A549 (cell line): ENCODE results near the gene ADGRG1. TPM values are rescaled to one million over a fixed set of nuclear protein-coding genes. Genes with fewer than 3 reads are reported as not detected.
A peak's percentile ranks its signal among the peaks of the same experiment; 100 is the strongest.

Experiments used
- ATAC-seq, 2 experiments: fragments of 200-7000 bp in 1 of 2; fragments of >200 bp in 1 of 2; cut with Nextera tagmentation in 1 of 2; cut with Tn5 transposase in 1 of 2; 3 replicates each; pipeline versions ENCODE4 v1.8.0 to v1.9.1; 2018 to 2020; ENCODE audit warnings: mild to moderate bottlenecking in 1 of 2, moderate library complexity in 1 of 2
- CTCF ChIA-PET: fragments of 300-600 bp; sonication (Branson Sonifier 250); formaldehyde crosslinking; extraction: SDS; loops from one replicate; lab custom pipeline; 2021; ENCODE audit warnings: antibody characterized with exemption, inconsistent platforms; lab: Yijun Ruan, JAX
- POLR2A ChIA-PET: fragments of 350-600 bp; formaldehyde crosslinking; extraction: SDS; loops from one replicate; lab custom pipeline; 2021; ENCODE audit warnings: antibody characterized with exemption, inconsistent platforms; lab: Yijun Ruan, JAX
- DNase-seq, 2 experiments: peaks; one replicate each; pipeline versions ENCODE4 v3.0.0 to v3.0.0-alpha.2; 2011 to 2016; ENCODE audit warnings: low read depth in 1 of 2, low spot score in 1 of 2
- FAIRE-seq: peaks from 2 replicates; lab custom pipeline; 2011; peaks lifted over from hg19 to GRCh38; lab: Jason Lieb, UNC
- H3K27ac ChIP-seq, 2 experiments: fragments of >200 bp; sonication (Bioruptor Twin); formaldehyde crosslinking; 3 replicates each; pipeline ENCODE4 v1.5.1; 2016 to 2017
- H3K4me1 ChIP-seq: fragments of >200 bp; sonication (Bioruptor Twin); formaldehyde crosslinking; 3 replicates; pipeline ENCODE4 v1.6.1; 2016
- H3K4me2 ChIP-seq: fragments of >200 bp; sonication (Bioruptor Twin); formaldehyde crosslinking; 3 replicates; pipeline ENCODE4 v1.6.1; 2016
- H3K4me3 ChIP-seq: fragments of >200 bp; sonication (Bioruptor Twin); formaldehyde crosslinking; 3 replicates; pipeline ENCODE4 v1.5.1; 2016
- H3K9me3 ChIP-seq: fragments of >200 bp; sonication (Bioruptor Twin); formaldehyde crosslinking; 3 replicates; pipeline ENCODE4 v1.6.1; 2016
- BHLHE40 ChIP-seq: IDR thresholded peaks from 2 replicates; pipeline ENCODE4 v1.6.1; 2012; ENCODE audit warnings: low read depth, low read length, inconsistent platforms
- CBX8 ChIP-seq: fragments of 200-600 bp; sonication (generic); IDR thresholded peaks from 2 replicates; pipeline ENCODE4 v1.6.1; 2016
- EHF ChIP-seq: fragments of 250-450 bp; sonication (Bioruptor Pico); IDR thresholded peaks from 2 replicates; pipeline ENCODE4 v1.5.0; 2020; ENCODE audit warnings: mild to moderate bottlenecking
- EHMT2 ChIP-seq: fragments of 200-600 bp; sonication (generic); IDR thresholded peaks from 2 replicates; pipeline ENCODE4 v1.6.1; 2016; ENCODE audit warnings: antibody characterized with exemption, low read depth, mild to moderate bottlenecking, moderate library complexity
- FOSB ChIP-seq: fragments of 250-450 bp; sonication (Bioruptor Pico); IDR thresholded peaks from 2 replicates; pipeline ENCODE4 v1.5.0; 2020; ENCODE audit warnings: mild to moderate bottlenecking, moderate library complexity
- FOSL2 ChIP-seq, 2 experiments: fragments of 450-650 bp in 1 of 2; fragments of >200 bp in 1 of 2; sonication (Bioruptor Twin) in 1 of 2; formaldehyde crosslinking; IDR thresholded peaks; 2 replicates each; pipeline versions ENCODE4 v1.5.0 to v1.6.1; 2016 to 2020; ENCODE audit warnings: mild to moderate bottlenecking in 1 of 2, moderate library complexity in 1 of 2
- HEYL ChIP-seq: fragments of 250-450 bp; sonication (Bioruptor Pico); IDR thresholded peaks from 2 replicates; pipeline ENCODE4 v1.8.0; 2021; ENCODE audit warnings: mild to moderate bottlenecking, moderate library complexity
- HOXB13 ChIP-seq: fragments of 250-450 bp; sonication (Bioruptor Pico); IDR thresholded peaks from 2 replicates; pipeline ENCODE4 v1.5.0; 2020; ENCODE audit warnings: low read depth, mild to moderate bottlenecking, moderate library complexity
- HOXB5 ChIP-seq: fragments of 250-450 bp; sonication (Bioruptor Pico); IDR thresholded peaks from 2 replicates; pipeline ENCODE4 v1.5.0; 2020; ENCODE audit warnings: mild to moderate bottlenecking, moderate library complexity
- MAZ ChIP-seq: fragments of 150-350 bp; IDR thresholded peaks from 2 replicates; pipeline ENCODE4 v1.6.1; 2014; ENCODE audit warnings: antibody characterized with exemption, low read depth, low read length, borderline replicate concordance
- NFE2L2 ChIP-seq: fragments of 150-350 bp; conservative IDR thresholded peaks from 2 replicates; pipeline ENCODE4 v1.6.1; 2014; ENCODE audit warnings: low read length
- RFX5 ChIP-seq: fragments of 450-650 bp; IDR thresholded peaks from 2 replicates; pipeline ENCODE4 v1.7.1; 2014; ENCODE audit warnings: antibody characterized with exemption, mild to moderate bottlenecking, moderate library complexity
- TFCP2L1 ChIP-seq: fragments of 250-450 bp; sonication (Bioruptor Pico); IDR thresholded peaks from 2 replicates; pipeline ENCODE4 v1.5.0; 2021; ENCODE audit warnings: mild to moderate bottlenecking
- ZC3H11A ChIP-seq: fragments of 450-650 bp; IDR thresholded peaks from 2 replicates; pipeline ENCODE4 v1.6.1; 2014; ENCODE audit warnings: antibody characterized with exemption, mild to moderate bottlenecking
- ZFP36 ChIP-seq: fragments of 450-650 bp; IDR thresholded peaks from 2 replicates; pipeline ENCODE4 v1.6.1; 2014; ENCODE audit warnings: borderline replicate concordance; ENCODE audit not compliant: partially characterized antibody
- WGBS: methylation state at CpG from one replicate; pipeline ENCODE4 v1.1.6; 2017; ENCODE audit errors: missing lambda C conversion rate; 5-methylcytosine and 5-hydroxymethylcytosine counted together
- polyA plus RNA-seq, 4 experiments: library from polyadenylated mRNA; depleted of rRNA in 3 of 4; stranded (reverse); fragments of >200 nt; fragmentation: RNase III in 1 of 4; extraction: RNeasy Plus Mini Kit Qiagen cat#74134 plus additional on column Dnase treatment in 1 of 4; gene quantifications; 2 replicates in 3 of 4; 3 replicates in 1 of 4; pipeline ENCODE4 v1.2.3, GENCODE V29; 2011 to 2017
- TF ChIP-seq, protein P1 (sequence below): fragments of >200 bp; sonication (Bioruptor Twin); formaldehyde crosslinking; IDR thresholded peaks from 2 replicates; pipeline ENCODE4 v1.6.1; 2016
- TF ChIP-seq, protein P2 (sequence below): fragments of >200 bp; sonication (Bioruptor Twin); formaldehyde crosslinking; IDR thresholded peaks from 3 replicates; pipeline ENCODE4 v1.5.1; 2016
- TF ChIP-seq, protein P3 (sequence below): IDR thresholded peaks from 2 replicates; pipeline ENCODE4 v1.6.1; 2012
- TF ChIP-seq, protein P4 (sequence below): fragments of 250-450 bp; sonication (Bioruptor Pico); IDR thresholded peaks from 2 replicates; pipeline ENCODE4 v1.5.0; 2020; ENCODE audit warnings: low read depth, mild to moderate bottlenecking, moderate library complexity

ADGRG1 gene
- polyA plus RNA-seq, 2 of the 4 experiments (the other 2 are of a cell fraction) = 28.3 to 142 TPM

DNA sequence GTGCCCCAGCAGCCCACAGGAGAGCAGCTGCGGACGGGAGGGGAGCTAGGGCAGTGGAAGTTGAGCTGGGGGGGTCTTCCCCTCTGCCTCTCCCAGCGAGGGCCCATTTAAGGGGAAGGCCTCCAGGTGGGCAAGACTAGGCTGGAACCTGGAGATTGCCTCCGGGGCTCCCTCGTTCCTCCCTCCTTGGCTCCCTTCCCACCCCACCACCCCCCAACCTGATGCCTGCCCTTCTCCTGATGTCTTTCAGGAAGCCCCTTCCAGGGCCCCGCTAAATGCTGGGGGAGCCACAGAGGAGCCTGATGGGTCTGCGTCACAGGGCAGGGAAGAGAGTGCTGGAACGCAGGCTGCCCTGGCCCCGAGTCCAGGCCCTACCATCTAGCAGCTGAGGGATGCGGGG is 16.7 kb downstream of the ADGRG1 start:
- WGBS = 85% methylated on average over 9 of the region's 10 CpGs
- Histone ChIP-seq H3K4me1 (peaks cover 57% of the 10 kb centered on the region), H3K4me3 (no peak overlapping the region), H3K9me3 (no peaks in the 10 kb centered on the region), H3K27ac (peak overlapping the region in 1 of 2 experiments; percentile 89; a peak in 5 of 6 replicates), H3K4me2 (0 out of 3 replicates have a peak overlapping the region, but pooled peaks have one; percentile 57)
- ATAC-seq (no peak), FAIRE-seq (no peak), DNase-seq (no peak)
- ChIA-PET CTCF (interaction anchor here (0.5 to 16.2 kb wide), 7 partner anchors 10 to 943 kb away, joined by 3 to 785 read pairs (median 64); partner anchors contain the start of gene ADGRG1), POLR2A (no interaction called here)
- no peak for TF ChIP-seq HOXB5 (CRISPR knock-in tag)
- no peak for TF ChIP-seq FOSL2 (IDR thresholded peaks at IDR 0.05)
- TF ChIP-seq FOSL2 (CRISPR knock-in tag; IDR thresholded peaks at IDR 0.05) = no peak
- TF ChIP-seq, protein P1, sequence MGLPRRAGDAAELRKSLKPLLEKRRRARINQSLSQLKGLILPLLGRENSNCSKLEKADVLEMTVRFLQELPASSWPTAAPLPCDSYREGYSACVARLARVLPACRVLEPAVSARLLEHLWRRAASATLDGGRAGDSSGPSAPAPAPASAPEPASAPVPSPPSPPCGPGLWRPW = no peak
- no peak for TF ChIP-seq EHF (CRISPR knock-in tag)
- TF ChIP-seq ZFP36 = no peak
- TF ChIP-seq, protein P2, sequence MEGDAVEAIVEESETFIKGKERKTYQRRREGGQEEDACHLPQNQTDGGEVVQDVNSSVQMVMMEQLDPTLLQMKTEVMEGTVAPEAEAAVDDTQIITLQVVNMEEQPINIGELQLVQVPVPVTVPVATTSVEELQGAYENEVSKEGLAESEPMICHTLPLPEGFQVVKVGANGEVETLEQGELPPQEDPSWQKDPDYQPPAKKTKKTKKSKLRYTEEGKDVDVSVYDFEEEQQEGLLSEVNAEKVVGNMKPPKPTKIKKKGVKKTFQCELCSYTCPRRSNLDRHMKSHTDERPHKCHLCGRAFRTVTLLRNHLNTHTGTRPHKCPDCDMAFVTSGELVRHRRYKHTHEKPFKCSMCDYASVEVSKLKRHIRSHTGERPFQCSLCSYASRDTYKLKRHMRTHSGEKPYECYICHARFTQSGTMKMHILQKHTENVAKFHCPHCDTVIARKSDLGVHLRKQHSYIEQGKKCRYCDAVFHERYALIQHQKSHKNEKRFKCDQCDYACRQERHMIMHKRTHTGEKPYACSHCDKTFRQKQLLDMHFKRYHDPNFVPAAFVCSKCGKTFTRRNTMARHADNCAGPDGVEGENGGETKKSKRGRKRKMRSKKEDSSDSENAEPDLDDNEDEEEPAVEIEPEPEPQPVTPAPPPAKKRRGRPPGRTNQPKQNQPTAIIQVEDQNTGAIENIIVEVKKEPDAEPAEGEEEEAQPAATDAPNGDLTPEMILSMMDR = no peak
- TF ChIP-seq EHMT2 = no peak
- TF ChIP-seq HOXB13 = no peak
- TF ChIP-seq TFCP2L1 = no peak
- TF ChIP-seq BHLHE40 = no peak
- no peak for TF ChIP-seq CBX8
- TF ChIP-seq MAZ = no peak
- no peak for TF ChIP-seq HEYL (CRISPR knock-in tag)
- no peak for TF ChIP-seq NFE2L2
- TF ChIP-seq RFX5 = no peak

DNA sequence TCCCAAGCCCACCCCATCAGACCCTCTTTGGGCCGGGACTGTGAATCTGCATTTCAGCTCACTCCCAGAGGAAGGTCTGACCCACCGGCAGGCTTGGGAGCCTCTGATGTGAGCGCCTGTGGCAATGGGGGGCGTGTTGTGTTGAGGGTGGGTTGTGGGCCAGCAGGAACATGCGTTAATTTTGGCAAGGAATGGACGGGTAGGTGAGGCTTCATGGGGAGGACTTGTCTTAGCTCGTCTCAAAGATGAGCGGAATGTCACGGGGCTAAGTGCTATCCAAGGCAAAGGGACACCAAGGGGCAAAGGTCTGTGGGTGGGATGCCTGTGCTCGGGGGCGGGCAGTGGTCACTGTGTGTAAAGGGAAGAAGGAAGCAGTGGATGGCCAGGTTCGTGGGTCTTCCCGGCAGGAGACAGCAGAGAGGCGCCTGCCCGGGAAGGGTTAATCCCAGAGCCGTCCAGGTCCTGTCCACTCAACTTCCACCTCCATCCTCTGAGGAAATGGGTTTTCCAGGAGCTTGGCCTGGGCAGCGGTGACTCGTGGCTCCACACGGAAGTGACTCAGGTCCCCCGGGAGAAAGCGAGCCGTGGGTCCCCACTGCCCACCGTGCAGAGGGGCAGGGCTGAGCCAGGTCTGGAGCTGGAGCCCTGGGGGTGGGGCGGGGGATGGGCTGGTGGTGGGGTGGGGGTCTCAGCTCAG is 17.4 kb downstream of the ADGRG1 start:
- H3K27ac ChIP-seq = peak overlapping the region; percentile 62 to 89
- no peaks in the 10 kb centered on the region for H3K9me3 ChIP-seq
- no peak for DNase-seq
- FAIRE-seq = no peak
- TF ChIP-seq FOSB (CRISPR knock-in tag) (no peak), HOXB5 (CRISPR knock-in tag) (no peak), ZC3H11A (no peak), FOSL2 (IDR thresholded peaks at IDR 0.05) (no peak), FOSL2 (CRISPR knock-in tag; IDR thresholded peaks at IDR 0.05) (peak; percentile 39)
- TF ChIP-seq, protein P3, sequence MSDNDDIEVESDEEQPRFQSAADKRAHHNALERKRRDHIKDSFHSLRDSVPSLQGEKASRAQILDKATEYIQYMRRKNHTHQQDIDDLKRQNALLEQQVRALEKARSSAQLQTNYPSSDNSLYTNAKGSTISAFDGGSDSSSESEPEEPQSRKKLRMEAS = peak; percentile 11; the same call in 1 of the 2 replicates
- TF ChIP-seq, protein P4, sequence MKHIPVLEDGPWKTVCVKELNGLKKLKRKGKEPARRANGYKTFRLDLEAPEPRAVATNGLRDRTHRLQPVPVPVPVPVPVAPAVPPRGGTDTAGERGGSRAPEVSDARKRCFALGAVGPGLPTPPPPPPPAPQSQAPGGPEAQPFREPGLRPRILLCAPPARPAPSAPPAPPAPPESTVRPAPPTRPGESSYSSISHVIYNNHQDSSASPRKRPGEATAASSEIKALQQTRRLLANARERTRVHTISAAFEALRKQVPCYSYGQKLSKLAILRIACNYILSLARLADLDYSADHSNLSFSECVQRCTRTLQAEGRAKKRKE = no peak
- CTCF ChIA-PET = interaction anchor here (1.1 to 16.2 kb wide), 7 partner anchors 9 to 58 kb away, joined by 4 to 785 read pairs (median 64); partner anchors contain the start of gene ADGRG1
- POLR2A ChIA-PET = no interaction called here
- peak overlapping the region; percentile 57 for H3K4me2 ChIP-seq
- H3K4me1 ChIP-seq = peaks cover 57% of the 10 kb centered on the region
- H3K4me3 ChIP-seq = no peak overlapping the region
- peak; percentile 31 to 46; a peak in 5 of 6 replicates for ATAC-seq
- 44% methylated on average over 22 of the region's 24 CpGs for WGBS
